H9 (cell line): Measurements from ENCODE around the gene ADGRL3. TPM values are rescaled to one million over a fixed set of nuclear protein-coding genes. Genes with fewer than 3 reads are reported as not detected.

Experiments used
- DNase-seq: peaks from one replicate; pipeline ENCODE4 v3.0.0-alpha.2; 2017
- H2AFZ ChIP-seq: one replicate; pipeline ENCODE4 v1.6.1; 2013; ENCODE audit warnings: mild to moderate bottlenecking, low read length, control low read depth, moderate library complexity
- H2AK5ac ChIP-seq: 2 replicates; pipeline ENCODE4 v1.6.1; 2013; ENCODE audit warnings: low read length, control low read depth, mixed read lengths; ENCODE audit not compliant: insufficient read length
- H2BK120ac ChIP-seq: one replicate; pipeline ENCODE4 v1.6.1; 2013; ENCODE audit warnings: low read depth, mild to moderate bottlenecking, low read length, control low read depth, inconsistent platforms; ENCODE audit not compliant: poor library complexity, severe bottlenecking
- H2BK12ac ChIP-seq: 2 replicates; pipeline ENCODE4 v1.6.1; 2013; ENCODE audit warnings: low read length, control low read depth, mixed read lengths, low read depth; ENCODE audit not compliant: insufficient read length
- H2BK15ac ChIP-seq: 2 replicates; pipeline ENCODE4 v1.6.1; 2013; ENCODE audit warnings: low read depth, low read length, control low read depth
- H2BK20ac ChIP-seq: one replicate; pipeline ENCODE4 v1.6.1; 2013; ENCODE audit warnings: low read depth, mild to moderate bottlenecking, low read length, control low read depth, inconsistent platforms; ENCODE audit not compliant: poor library complexity, severe bottlenecking
- H2BK5ac ChIP-seq: 2 replicates; pipeline ENCODE4 v1.6.1; 2013; ENCODE audit warnings: low read length, control low read depth, mixed read lengths; ENCODE audit not compliant: insufficient read length
- H3K14ac ChIP-seq: 2 replicates; pipeline ENCODE4 v1.6.1; 2013; ENCODE audit warnings: low read length, control low read depth; ENCODE audit not compliant: insufficient read depth
- H3K18ac ChIP-seq: 2 replicates; pipeline ENCODE4 v1.6.1; 2013; ENCODE audit warnings: low read depth, mild to moderate bottlenecking, mixed read lengths, low read length, control low read depth; ENCODE audit not compliant: insufficient read length
- H3K23ac ChIP-seq: 2 replicates; pipeline ENCODE4 v1.6.1; 2013; ENCODE audit warnings: low read length, control low read depth, mixed read lengths, low read depth; ENCODE audit not compliant: insufficient read length
- H3K23me2 ChIP-seq: 2 replicates; pipeline ENCODE4 v1.6.1; 2013; ENCODE audit warnings: low read depth, mild to moderate bottlenecking, mixed read lengths, low read length, control low read depth; ENCODE audit not compliant: insufficient read length, poor library complexity, severe bottlenecking
- H3K27ac ChIP-seq: 2 replicates; pipeline ENCODE4 v1.5.1; 2013; ENCODE audit warnings: low read length, control low read depth, mixed read lengths, low read depth; ENCODE audit not compliant: insufficient read length
- H3K27me3 ChIP-seq: 2 replicates; pipeline ENCODE4 v1.6.1; 2013; ENCODE audit warnings: low read length, control low read depth, inconsistent platforms; ENCODE audit not compliant: insufficient read depth
- H3K4ac ChIP-seq: 2 replicates; pipeline ENCODE4 v1.6.1; 2013; ENCODE audit warnings: low read depth, mild to moderate bottlenecking, control low read depth, inconsistent platforms, low read length, moderate library complexity
- H3K4me1 ChIP-seq: 2 replicates; pipeline ENCODE4 v1.6.1; 2013; ENCODE audit warnings: low read length, control low read depth, inconsistent platforms; ENCODE audit not compliant: insufficient read depth
- H3K4me2 ChIP-seq: 2 replicates; pipeline ENCODE4 v1.6.1; 2013; ENCODE audit warnings: low read length, control low read depth, mixed read lengths; ENCODE audit not compliant: insufficient read length, insufficient read depth
- H3K56ac ChIP-seq: 2 replicates; pipeline ENCODE4 v1.6.1; 2013; ENCODE audit warnings: low read depth, mild to moderate bottlenecking, mixed read lengths, low read length, control low read depth; ENCODE audit not compliant: insufficient read length
- H3K79me1 ChIP-seq: 2 replicates; pipeline ENCODE4 v1.6.1; 2013; ENCODE audit warnings: low read depth, mild to moderate bottlenecking, moderate library complexity, low read length, control low read depth, inconsistent platforms; ENCODE audit not compliant: insufficient read depth, poor library complexity, severe bottlenecking
- H3K79me2 ChIP-seq: 2 replicates; pipeline ENCODE4 v1.6.1; 2013; ENCODE audit warnings: low read length, control low read depth, inconsistent platforms; ENCODE audit not compliant: insufficient read depth
- H3K9ac ChIP-seq: 2 replicates; pipeline ENCODE4 v1.6.1; 2013; ENCODE audit warnings: low read length, control low read depth, mixed read lengths; ENCODE audit not compliant: insufficient read length; ENCODE audit errors: extremely low read depth
- H3K9me3 ChIP-seq: one replicate; pipeline ENCODE4 v1.6.1; 2013; ENCODE audit warnings: low read depth, low read length, inconsistent platforms; ENCODE audit not compliant: control insufficient read depth
- H3T11ph ChIP-seq: one replicate; pipeline ENCODE4 v1.6.1; 2013; ENCODE audit warnings: mild to moderate bottlenecking, low read length, control low read depth, inconsistent platforms
- H4K20me1 ChIP-seq: one replicate; pipeline ENCODE4 v1.6.1; 2013; ENCODE audit not compliant: control insufficient read depth, insufficient read length, insufficient read depth
- H4K5ac ChIP-seq: 2 replicates; pipeline ENCODE4 v1.6.1; 2013; ENCODE audit warnings: low read depth, mild to moderate bottlenecking, mixed read lengths, low read length, control low read depth; ENCODE audit not compliant: insufficient read length
- H4K8ac ChIP-seq: replicated peaks from 2 replicates; pipeline ENCODE4 v1.6.1; 2013; ENCODE audit warnings: low read length, control low read depth, mixed read lengths, low read depth; ENCODE audit not compliant: insufficient read length
- H4K91ac ChIP-seq: 2 replicates; pipeline ENCODE4 v1.6.1; 2013; ENCODE audit warnings: low read depth, mild to moderate bottlenecking, moderate library complexity, mixed read lengths, low read length, control low read depth; ENCODE audit not compliant: insufficient read length
- H3K27ac Mint-ChIP-seq, 3 experiments: 2 replicates in 2 of 3; 3 replicates in 1 of 3; pipeline ENCODE4 v1.8.0; 2020 to 2021; ENCODE audit warnings: mixed read lengths in 3 of 3, mild to moderate bottlenecking in 1 of 3, moderate library complexity in 1 of 3
- H3K27me3 Mint-ChIP-seq: 2 replicates; pipeline ENCODE4 v1.8.0; 2021; ENCODE audit warnings: low read depth, mild to moderate bottlenecking, moderate library complexity, mixed read lengths
- H3K36me3 Mint-ChIP-seq, 3 experiments: 2 replicates in 2 of 3; 3 replicates in 1 of 3; pipeline ENCODE4 v1.8.0; 2020 to 2021; ENCODE audit warnings: low read depth in 3 of 3, mixed read lengths in 3 of 3; ENCODE audit not compliant: insufficient read depth in 1 of 3
- H3K4me1 Mint-ChIP-seq, 2 experiments: 2 replicates each; pipeline ENCODE4 v1.8.0; 2020; ENCODE audit warnings: mixed read lengths in 2 of 2
- H3K4me3 Mint-ChIP-seq, 2 experiments: 2 replicates in 1 of 2; 3 replicates in 1 of 2; pipeline ENCODE4 v1.8.0; 2020 to 2021; ENCODE audit warnings: mild to moderate bottlenecking in 2 of 2, mixed read lengths in 2 of 2, moderate library complexity in 1 of 2
- H3K9me3 Mint-ChIP-seq, 2 experiments: 2 replicates in 1 of 2; 3 replicates in 1 of 2; pipeline ENCODE4 v1.8.0; 2020; ENCODE audit warnings: mild to moderate bottlenecking in 2 of 2, mixed read lengths in 2 of 2, moderate library complexity in 1 of 2
- WGBS: extraction: QIAGEN DNeasy Blood & Tissue Kit; methylation state at CpG from one replicate; pipeline ENCODE4 v1.1.7; 2013; ENCODE audit warnings: missing lambda C conversion rate, low lambda C conversion rate, mixed read lengths; ENCODE audit not compliant: insufficient read length; ENCODE audit errors: extremely low coverage; 5-methylcytosine and 5-hydroxymethylcytosine counted together
- total RNA-seq: library from RNA; stranded (reverse); gene quantifications from 2 replicates; pipeline ENCODE4 v1.2.1, GENCODE V29; 2021
- TF ChIP-seq, protein P1 (sequence below): fragments of 200-600 bp; sonication (generic); conservative IDR thresholded peaks from 3 replicates; pipeline ENCODE4 v1.8.0; 2021; ENCODE audit warnings: antibody characterized with exemption, mild to moderate bottlenecking

ADGRL3 gene
- total RNA-seq, 1 experiment from 2014 or later, result 5.9 TPM

DNA sequence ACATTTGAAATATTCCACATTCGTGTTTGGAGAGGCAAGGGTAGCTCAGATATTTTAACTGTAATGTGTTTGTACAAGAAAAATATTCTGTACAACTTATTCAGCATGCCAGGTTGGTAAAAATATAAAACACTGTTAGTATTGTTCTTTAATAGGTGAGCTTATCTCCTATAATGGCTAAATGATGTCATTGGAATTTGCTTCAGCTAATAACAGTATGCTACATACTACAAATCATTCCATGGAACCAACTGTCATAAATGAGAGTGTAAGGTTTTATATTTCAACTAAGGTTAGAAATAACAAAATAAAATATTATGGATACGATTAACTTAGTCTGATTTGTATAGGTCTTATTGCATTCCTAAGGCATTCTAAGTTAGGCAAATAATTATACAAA lies 206.6 kb downstream of the ADGRL3 start:
- Histone ChIP-seq H3K79me1 (no peaks in the 10 kb centered on the region), H3K23me2 (no peaks in the 10 kb centered on the region), H3K18ac (no peak overlapping the region), H3K14ac (no peak overlapping the region), H3K27ac (no peak overlapping the region), H3K4me2 (no peak overlapping the region), H4K8ac (no peak overlapping the region), H3K23ac (no peak overlapping the region), H3K27me3 (no peaks in the 10 kb centered on the region), H3K4ac (no peak overlapping the region), H2AK5ac (no peak overlapping the region), H3K9me3 (no peaks in the 10 kb centered on the region), H4K5ac (no peak overlapping the region), H3K9ac (no peak overlapping the region), H2BK5ac (no peak overlapping the region), H3K79me2 (no peaks in the 10 kb centered on the region), H2BK20ac (no peak overlapping the region), H4K20me1 (no peaks in the 10 kb centered on the region), H3K56ac (no peak overlapping the region), H2AFZ (no peak overlapping the region), H3K4me1 (peaks cover 3% of the 10 kb centered on the region; the same call in 1 of the 2 replicates), H2BK12ac (no peak overlapping the region), H2BK120ac (no peak overlapping the region), H3T11ph (no peak overlapping the region), H4K91ac (no peak overlapping the region), H2BK15ac (no peak overlapping the region)
- no peak overlapping the region for H3K27ac Mint-ChIP-seq
- peaks cover 9 to 13% of the 10 kb centered on the region in 2 experiments for H3K4me1 Mint-ChIP-seq
- H3K27me3 Mint-ChIP-seq, result no peaks in the 10 kb centered on the region
- H3K36me3 Mint-ChIP-seq, result no peaks in the 10 kb centered on the region
- TF ChIP-seq, protein P1, sequence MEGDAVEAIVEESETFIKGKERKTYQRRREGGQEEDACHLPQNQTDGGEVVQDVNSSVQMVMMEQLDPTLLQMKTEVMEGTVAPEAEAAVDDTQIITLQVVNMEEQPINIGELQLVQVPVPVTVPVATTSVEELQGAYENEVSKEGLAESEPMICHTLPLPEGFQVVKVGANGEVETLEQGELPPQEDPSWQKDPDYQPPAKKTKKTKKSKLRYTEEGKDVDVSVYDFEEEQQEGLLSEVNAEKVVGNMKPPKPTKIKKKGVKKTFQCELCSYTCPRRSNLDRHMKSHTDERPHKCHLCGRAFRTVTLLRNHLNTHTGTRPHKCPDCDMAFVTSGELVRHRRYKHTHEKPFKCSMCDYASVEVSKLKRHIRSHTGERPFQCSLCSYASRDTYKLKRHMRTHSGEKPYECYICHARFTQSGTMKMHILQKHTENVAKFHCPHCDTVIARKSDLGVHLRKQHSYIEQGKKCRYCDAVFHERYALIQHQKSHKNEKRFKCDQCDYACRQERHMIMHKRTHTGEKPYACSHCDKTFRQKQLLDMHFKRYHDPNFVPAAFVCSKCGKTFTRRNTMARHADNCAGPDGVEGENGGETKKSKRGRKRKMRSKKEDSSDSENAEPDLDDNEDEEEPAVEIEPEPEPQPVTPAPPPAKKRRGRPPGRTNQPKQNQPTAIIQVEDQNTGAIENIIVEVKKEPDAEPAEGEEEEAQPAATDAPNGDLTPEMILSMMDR, result no peak
- WGBS, result no CpG with 5 or more reads among the region's 2 CpGs
- H3K9me3 Mint-ChIP-seq, result no peaks in the 10 kb centered on the region
- no peak overlapping the region for H3K4me3 Mint-ChIP-seq
- no peak for DNase-seq
